Gastroesophageal sphincter (tissue), 4 donors: Measurements from ENCODE around the gene RAD51D. TPM values are rescaled to one million over a fixed set of nuclear protein-coding genes. Genes with fewer than 3 reads are reported as not detected.
A peak's percentile ranks its signal among the peaks of the same experiment; 100 is the strongest.

Experiments
- ATAC-seq: fragments of 150-250 bp; one replicate; pipeline ENCODE4 v1.9.1; 2016; ENCODE audit warnings: mild to moderate bottlenecking, moderate library complexity
- H3K27ac ChIP-seq, 4 donors: fragments of 200-600 bp; sonication (generic) in 3 of 4; 1 replicate in 3 of 4; 2 replicates in 1 of 4; pipeline ENCODE4 v1.5.1; 2016 to 2019
- H3K27me3 ChIP-seq: fragments of 200-600 bp; sonication (generic); one replicate; pipeline ENCODE4 v1.5.1; 2019
- H3K36me3 ChIP-seq, 2 donors: fragments of 200-600 bp; sonication (generic); one replicate each; pipeline ENCODE4 v1.5.1; 2019; ENCODE audit warnings: control low read depth in 1 of 2
- H3K4me1 ChIP-seq, 3 donors: fragments of 200-600 bp; sonication (generic); 1 replicate in 2 of 3; 2 replicates in 1 of 3; pipeline ENCODE4 v1.5.1; 2016 to 2019; ENCODE audit warnings: control low read depth in 2 of 3
- H3K4me3 ChIP-seq, 2 donors: fragments of 200-600 bp; sonication (generic); one replicate each; pipeline ENCODE4 v1.5.1; 2019; ENCODE audit warnings: mild to moderate bottlenecking in 1 of 2, moderate library complexity in 1 of 2
- H3K9me3 ChIP-seq, 3 donors: fragments of 200-600 bp; sonication (generic); one replicate each; pipeline ENCODE4 v1.5.1; 2017 to 2019; ENCODE audit warnings: control low read depth in 2 of 3
- CTCF ChIP-seq, 4 experiments: fragments of 200-600 bp in 2 of 4; fragments of 450-650 bp in 2 of 4; sonication (generic) in 1 of 4; IDR thresholded peaks; one replicate each; pipeline ENCODE4 v1.5.1; 2017 to 2019; ENCODE audit warnings: antibody characterized with exemption in 4 of 4, mild to moderate bottlenecking in 2 of 4, moderate library complexity in 2 of 4
- EP300 ChIP-seq: sonication (generic); formaldehyde crosslinking; IDR thresholded peaks from one replicate; pipeline ENCODE4 v1.6.1; 2017; ENCODE audit warnings: antibody characterized with exemption, mild to moderate bottlenecking
- POLR2A ChIP-seq, 2 donors: fragments of 450-650 bp; IDR thresholded peaks; one replicate each; pipeline ENCODE4 v1.6.1; 2017; ENCODE audit warnings: antibody characterized with exemption in 2 of 2, mild to moderate bottlenecking in 2 of 2, moderate library complexity in 1 of 2
- POLR2AphosphoS5 ChIP-seq: sonication (generic); formaldehyde crosslinking; IDR thresholded peaks from one replicate; pipeline ENCODE4 v1.6.1; 2017; ENCODE audit warnings: antibody characterized with exemption
- WGBS, 2 donors: methylation state at CpG; one replicate each; pipeline ENCODE4 v1.1.5; 2018; ENCODE audit warnings: low coverage in 1 of 2; 5-methylcytosine and 5-hydroxymethylcytosine counted together
- total RNA-seq, 4 donors: library from RNA; depleted of rRNA; stranded (reverse); fragments of >200 nt; gene quantifications; one replicate each; pipeline ENCODE4 v1.1.0, GENCODE V29; 2016

RAD51D gene
- total RNA-seq, 4 donors from 2014 or later, result 5.1 to 11.1 (median 9.1) TPM

GRCh38 chr17:35073183-35073790 lies 46.4 kb downstream of the RAD51D start:
- H3K27me3 ChIP-seq, result no peaks in the 10 kb centered on the region
- no peak overlapping the region for H3K27ac ChIP-seq
- H3K4me3 ChIP-seq, result no peak overlapping the region
- 87 to 90% methylated on average over 3 of the region's 3 CpGs for WGBS, 2 donors
- no peaks in the 10 kb centered on the region for H3K9me3 ChIP-seq
- no peak for TF ChIP-seq EP300
- no peak for TF ChIP-seq POLR2A (IDR thresholded peaks at IDR 0.05)
- no peak for TF ChIP-seq CTCF (IDR thresholded peaks at IDR 0.05)
- TF ChIP-seq POLR2AphosphoS5, result no peak
- no peak for ATAC-seq
- H3K36me3 ChIP-seq, result no peaks in the 10 kb centered on the region
- peaks cover 0 to 6% (median 3%) of the 10 kb centered on the region in 3 donors for H3K4me1 ChIP-seq

GRCh38 chr17:35069311-35069710 lies 50.3 kb downstream of the RAD51D start:
- Histone ChIP-seq H3K4me3 (no peak overlapping the region), H3K9me3 (no peaks in the 10 kb centered on the region), H3K27ac (no peak overlapping the region), H3K27me3 (no peaks in the 10 kb centered on the region), H3K36me3 (no peaks in the 10 kb centered on the region), H3K4me1 (peaks cover 0 to 4% (median under 1%) of the 10 kb centered on the region in 3 donors)
- 75 to 83% methylated on average over 2 of the region's 2 CpGs for WGBS, 2 donors
- TF ChIP-seq CTCF (IDR thresholded peaks at IDR 0.05) (no peak), POLR2AphosphoS5 (no peak), EP300 (no peak), POLR2A (IDR thresholded peaks at IDR 0.05) (no peak)
- no peak for ATAC-seq

GRCh38 chr17:35068249-35068648 lies 51.4 kb downstream of the RAD51D start:
- TF ChIP-seq EP300, result no peak
- no peak for TF ChIP-seq POLR2AphosphoS5
- no peak for TF ChIP-seq POLR2A (IDR thresholded peaks at IDR 0.05)
- TF ChIP-seq CTCF (IDR thresholded peaks at IDR 0.05), result no peak
- ATAC-seq, result no peak
- H3K36me3 ChIP-seq, result no peaks in the 10 kb centered on the region

GRCh38 chr17:35065880-35066279 lies 53.8 kb downstream of the RAD51D start:
- H3K27ac ChIP-seq, result no peak overlapping the region
- ATAC-seq, result no peak

More at GRCh38 chr17:35068249-35068648, 51.4 kb downstream of the RAD51D start:
- H3K27ac ChIP-seq, result no peak overlapping the region
- peaks cover 0 to 14% (median 6%) of the 10 kb centered on the region in 3 donors for H3K4me1 ChIP-seq
- H3K9me3 ChIP-seq, result no peaks in the 10 kb centered on the region
- 80 to 100% methylated on average over 1 to 2 of the region's 2 CpGs for WGBS, 2 donors
- H3K27me3 ChIP-seq, result no peaks in the 10 kb centered on the region
- no peak overlapping the region for H3K4me3 ChIP-seq

GRCh38 chr17:35064516-35065215 lies 55.0 kb downstream of the RAD51D start:
- WGBS, 2 donors, result 71 to 73% methylated on average over 3 of the region's 3 CpGs
- H3K27ac ChIP-seq, result peak overlapping the region in 2 of 4 donors; percentile 81
- peaks cover 0 to 19% (median 6%) of the 10 kb centered on the region in 3 donors for H3K4me1 ChIP-seq
- peaks cover 0 to 8% of the 10 kb centered on the region in 2 donors for H3K36me3 ChIP-seq
- TF ChIP-seq CTCF (IDR thresholded peaks at IDR 0.05), result no peak
- no peak for TF ChIP-seq POLR2AphosphoS5
- no peak for TF ChIP-seq EP300
- no peak for TF ChIP-seq POLR2A (IDR thresholded peaks at IDR 0.05)
- H3K9me3 ChIP-seq, result no peaks in the 10 kb centered on the region
- no peak overlapping the region for H3K4me3 ChIP-seq
- H3K27me3 ChIP-seq, result no peaks in the 10 kb centered on the region
- ATAC-seq, result no peak

More at GRCh38 chr17:35065880-35066279, 53.8 kb downstream of the RAD51D start:
- Histone ChIP-seq H3K4me3 (no peak overlapping the region), H3K9me3 (no peaks in the 10 kb centered on the region), H3K4me1 (peaks cover 0 to 19% (median 6%) of the 10 kb centered on the region in 3 donors), H3K27me3 (no peaks in the 10 kb centered on the region), H3K36me3 (peaks cover 0 to 8% of the 10 kb centered on the region in 2 donors)
- WGBS, 2 donors, result 95 to 97% methylated on average over 4 of the region's 4 CpGs
- no peak for TF ChIP-seq POLR2AphosphoS5
